Left ventricle myocardium superior (tissue), 1 donor: Measurements from ENCODE around the gene SDF4. TPM values are rescaled to one million over a fixed set of nuclear protein-coding genes. Genes with fewer than 3 reads are reported as not detected.
A peak's percentile ranks its signal among the peaks of the same experiment; 100 is the strongest.

Source experiments
- ATAC-seq: fragments of 200-7000 bp; cut with Tn5 transposase; one replicate; pipeline ENCODE4 v1.9.1; 2020; ENCODE audit warnings: mild to moderate bottlenecking, moderate library complexity
- DNase-seq: peaks from one replicate; pipeline ENCODE4 v3.0.0-alpha.2; 2020
- intact Hi-C: fragments of 100-400 bp; cut with micrococcal nuclease; formaldehyde crosslinking; loops from one replicate; pipeline ENCODE4 v1.11.0; 2022
- microRNA-seq: library from miRNA; unstranded; fragments of <30 nt; microRNA quantifications from one replicate; pipeline ENCODE4 v1.2.0, GENCODE V29; 2020; ENCODE audit warnings: borderline number of aligned reads
- total RNA-seq: library from RNA; stranded (reverse); fragmentation: NEBNext Ultra II Directional; extraction: Animal tissue kit (Norgen Biotek cat#: 25700); gene quantifications from one replicate; pipeline ENCODE4 v1.2.1, GENCODE V29; 2021
- donor health status: DM: no; HTN: yes; CAD: no; lungs with severe emphysema.

SDF4 gene
- total RNA-seq, 1 donor from 2014 or later, result 117 TPM

- intact Hi-C loops, result no loop called here
- no peak for ATAC-seq
- DNase-seq, result peak; percentile 22
Measured at GRCh38 chr1:1173793-1174415, 57.9 kb downstream of the SDF4 start, which contains the start of gene TTLL10. TTLL10 (plus strand) TSS chr1:1173880; CDS start chr1:1179216, 5,336 bp downstream.

- DNase-seq, result peak; percentile 12
- ATAC-seq, result no peak
- intact Hi-C loops, result no loop called here
Measured at GRCh38 chr1:1173061-1173792, 58.6 kb downstream of the SDF4 start.

- peak; percentile 20 for DNase-seq
- intact Hi-C loops, result no loop called here
- ATAC-seq, result no peak
Measured at GRCh38 chr1:1171546-1172340, 60.1 kb downstream of the SDF4 start.

- intact Hi-C loops, result no loop called here
- DNase-seq (peak; percentile 15), ATAC-seq (no peak)
Measured at GRCh38 chr1:1171161-1171545, 60.6 kb downstream of the SDF4 start.

GRCh38 chr1:1170215-1171091 is 61.3 kb downstream of the SDF4 start:
- intact Hi-C loops, result no loop called here
- DNase-seq, result peak; percentile 22
- ATAC-seq, result no peak

- ATAC-seq (no peak), DNase-seq (peak; percentile 11)
- intact Hi-C loops, result no loop called here
Measured at GRCh38 chr1:1169429-1170214, 62.2 kb downstream of the SDF4 start.

- intact Hi-C loops, result no loop called here
- DNase-seq (peak; percentile 21), ATAC-seq (no peak)
Measured at GRCh38 chr1:1168451-1169411, 63.1 kb downstream of the SDF4 start.

GRCh38 chr1:1167841-1168450 is 63.9 kb downstream of the SDF4 start:
- ATAC-seq, result no peak
- DNase-seq, result peak; percentile 24
- intact Hi-C loops, result no loop called here

GRCh38 chr1:1167398-1167821 is 64.4 kb downstream of the SDF4 start:
- ATAC-seq (no peak), DNase-seq (peak; percentile 18)
- intact Hi-C loops, result no loop called here

Small RNA genes within 50 kb of the gene (microRNA-seq; reads per million reads assigned to microRNA genes)
- gene MIR200A, result 4.9 reads per million
- gene MIR200B, result 9.8 reads per million, percentile 4 among the genes with 10 or more reads in this experiment
- not detected for gene MIR429

Other genes starting within 250 kb of the SDF4 start
- gene PERM1, start 249.9 kb downstream of the SDF4 start, total RNA-seq, result 187 TPM
- 39.4 TPM for gene HES4, start 231.9 kb downstream of the SDF4 start, total RNA-seq
- gene ISG15, start 218.5 kb downstream of the SDF4 start, total RNA-seq, result 16.4 TPM
- gene AGRN, start 211.9 kb downstream of the SDF4 start, total RNA-seq, result 18.5 TPM
- not detected for gene RNF223, start 157.7 kb downstream of the SDF4 start, total RNA-seq
- 4.0 TPM for gene C1orf159, start 115.9 kb downstream of the SDF4 start, total RNA-seq
- not detected for gene TTLL10, start 58.1 kb downstream of the SDF4 start, total RNA-seq
- gene TNFRSF18, start 25.4 kb downstream of the SDF4 start, total RNA-seq, result 0.32 TPM
- 2.3 TPM for gene TNFRSF4, start 17.8 kb downstream of the SDF4 start, total RNA-seq
- 7.5 TPM for gene B3GALT6, start 236 bp upstream of the SDF4 start, total RNA-seq
- gene C1QTNF12, start 14.7 kb upstream of the SDF4 start, total RNA-seq, result 0.50 TPM
- 39.5 TPM for gene UBE2J2, start 41.9 kb upstream of the SDF4 start, total RNA-seq
- gene SCNN1D, start 48.4 kb upstream of the SDF4 start, total RNA-seq, result 3.0 TPM
- 60.4 TPM for gene ACAP3, start 75.9 kb upstream of the SDF4 start, total RNA-seq
- gene PUSL1, start 76.6 kb upstream of the SDF4 start, total RNA-seq, result 11.1 TPM
- gene INTS11, start 92.7 kb upstream of the SDF4 start, total RNA-seq, result 77.2 TPM
- 112 TPM for gene CPTP, start 92.8 kb upstream of the SDF4 start, total RNA-seq
- 0.57 TPM for gene TAS1R3, start 99.3 kb upstream of the SDF4 start, total RNA-seq
- gene DVL1, start 117.4 kb upstream of the SDF4 start, total RNA-seq, result 144 TPM
- gene MXRA8, start 126.6 kb upstream of the SDF4 start, total RNA-seq, result 16.8 TPM
- gene AURKAIP1, start 143.2 kb upstream of the SDF4 start, total RNA-seq, result 268 TPM
- gene CCNL2, start 167.3 kb upstream of the SDF4 start, total RNA-seq, result 61.0 TPM
- gene MRPL20, start 175.3 kb upstream of the SDF4 start, total RNA-seq, result 155 TPM
- gene ANKRD65, start 189.3 kb upstream of the SDF4 start, total RNA-seq, result 2.1 TPM
- gene VWA1, start 203.7 kb upstream of the SDF4 start, total RNA-seq, result 13.5 TPM
- 1.9 TPM for gene ATAD3C, start 217.7 kb upstream of the SDF4 start, total RNA-seq
- 9.5 TPM for gene ATAD3B, start 239.8 kb upstream of the SDF4 start, total RNA-seq